Upper lobe of right lung (tissue), 1 donor: ENCODE measurements around the gene PEX14. TPM values are rescaled to one million over a fixed set of nuclear protein-coding genes. Genes with fewer than 3 reads are reported as not detected.
"Not testable (repeated sequence)": the region's sequence is repeated elsewhere in the genome, so short reads cannot be mapped to it uniquely, and the experiment has no call there.

Experiments
- ATAC-seq: fragments of 200-7000 bp; cut with Tn5 transposase; one replicate; pipeline ENCODE4 v1.9.1; 2020; ENCODE audit warnings: mild to moderate bottlenecking, moderate library complexity
- DNase-seq: peaks from one replicate; pipeline ENCODE4 v3.0.0-alpha.2; 2020
- H3K27ac ChIP-seq: fragments of 200-600 bp; one replicate; pipeline ENCODE4 v1.8.0; 2022
- H3K27me3 ChIP-seq: fragments of 200-600 bp; one replicate; pipeline ENCODE4 v1.8.0; 2022; ENCODE audit warnings: mild to moderate bottlenecking
- H3K36me3 ChIP-seq: fragments of 200-600 bp; one replicate; pipeline ENCODE4 v1.8.0; 2022
- H3K4me1 ChIP-seq: fragments of 200-600 bp; one replicate; pipeline ENCODE4 v1.8.0; 2022
- H3K4me3 ChIP-seq: fragments of 200-600 bp; one replicate; pipeline ENCODE4 v1.8.0; 2022; ENCODE audit warnings: mild to moderate bottlenecking
- H3K9me3 ChIP-seq: fragments of 200-600 bp; one replicate; pipeline ENCODE4 v1.8.0; 2022
- intact Hi-C: fragments of 100-400 bp; cut with DNase I; formaldehyde crosslinking; loops from one replicate; pipeline ENCODE4 v1.11.0; 2022
- long read RNA-seq: library from polyadenylated mRNA; unstranded; transcript quantifications from one replicate; pipeline ENCODE4 v2.0.0, GENCODE V29; 2021
- total RNA-seq: library from RNA; stranded (reverse); fragmentation: NEBNext Ultra II Directional; extraction: Animal tissue kit (Norgen Biotek cat#: 25700); gene quantifications from one replicate; pipeline ENCODE4 v1.2.1, GENCODE V29; 2021
- TF ChIP-seq, protein P1 (sequence below): fragments of 200-600 bp; IDR thresholded peaks from one replicate; pipeline ENCODE4 v1.8.0; 2022; ENCODE audit warnings: antibody characterized with exemption
- donor health status: DM: no; HTN: yes; CAD: no; lungs with severe emphysema.

The PEX14 gene, protein sequence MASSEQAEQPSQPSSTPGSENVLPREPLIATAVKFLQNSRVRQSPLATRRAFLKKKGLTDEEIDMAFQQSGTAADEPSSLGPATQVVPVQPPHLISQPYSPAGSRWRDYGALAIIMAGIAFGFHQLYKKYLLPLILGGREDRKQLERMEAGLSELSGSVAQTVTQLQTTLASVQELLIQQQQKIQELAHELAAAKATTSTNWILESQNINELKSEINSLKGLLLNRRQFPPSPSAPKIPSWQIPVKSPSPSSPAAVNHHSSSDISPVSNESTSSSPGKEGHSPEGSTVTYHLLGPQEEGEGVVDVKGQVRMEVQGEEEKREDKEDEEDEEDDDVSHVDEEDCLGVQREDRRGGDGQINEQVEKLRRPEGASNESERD
- total RNA-seq: 25.8 TPM
- long read RNA-seq, transcript PEX14-201 (9 exons, 1,985 nt): major isoform, 7 of 14 reads
- long read RNA-seq, partial matches to known transcripts: 2 of 14 reads
- long read RNA-seq, other reads (novel, unspliced or antisense): 5 of 14 reads

- Histone ChIP-seq H3K9me3 (no peaks in the 10 kb centered on the region), H3K4me1 (peaks cover 24% of the 10 kb centered on the region), H3K36me3 (no peaks in the 10 kb centered on the region), H3K27me3 (no peaks in the 10 kb centered on the region), H3K27ac (peak within 1 kb of the TSS; percentile 84), H3K4me3 (peak within 1 kb of the TSS; percentile 86)
- TF ChIP-seq, protein P1, sequence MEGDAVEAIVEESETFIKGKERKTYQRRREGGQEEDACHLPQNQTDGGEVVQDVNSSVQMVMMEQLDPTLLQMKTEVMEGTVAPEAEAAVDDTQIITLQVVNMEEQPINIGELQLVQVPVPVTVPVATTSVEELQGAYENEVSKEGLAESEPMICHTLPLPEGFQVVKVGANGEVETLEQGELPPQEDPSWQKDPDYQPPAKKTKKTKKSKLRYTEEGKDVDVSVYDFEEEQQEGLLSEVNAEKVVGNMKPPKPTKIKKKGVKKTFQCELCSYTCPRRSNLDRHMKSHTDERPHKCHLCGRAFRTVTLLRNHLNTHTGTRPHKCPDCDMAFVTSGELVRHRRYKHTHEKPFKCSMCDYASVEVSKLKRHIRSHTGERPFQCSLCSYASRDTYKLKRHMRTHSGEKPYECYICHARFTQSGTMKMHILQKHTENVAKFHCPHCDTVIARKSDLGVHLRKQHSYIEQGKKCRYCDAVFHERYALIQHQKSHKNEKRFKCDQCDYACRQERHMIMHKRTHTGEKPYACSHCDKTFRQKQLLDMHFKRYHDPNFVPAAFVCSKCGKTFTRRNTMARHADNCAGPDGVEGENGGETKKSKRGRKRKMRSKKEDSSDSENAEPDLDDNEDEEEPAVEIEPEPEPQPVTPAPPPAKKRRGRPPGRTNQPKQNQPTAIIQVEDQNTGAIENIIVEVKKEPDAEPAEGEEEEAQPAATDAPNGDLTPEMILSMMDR: no peak
- intact Hi-C loops: no loop called here
- DNase-seq (peak; percentile 93), ATAC-seq (peak; percentile 95)
Observed at GRCh38 chr1:10474613-10475507, at the start of gene PEX14. PEX14 (plus strand) TSS chr1:10474950; CDS start chr1:10474967, 17 bp downstream.

DNA sequence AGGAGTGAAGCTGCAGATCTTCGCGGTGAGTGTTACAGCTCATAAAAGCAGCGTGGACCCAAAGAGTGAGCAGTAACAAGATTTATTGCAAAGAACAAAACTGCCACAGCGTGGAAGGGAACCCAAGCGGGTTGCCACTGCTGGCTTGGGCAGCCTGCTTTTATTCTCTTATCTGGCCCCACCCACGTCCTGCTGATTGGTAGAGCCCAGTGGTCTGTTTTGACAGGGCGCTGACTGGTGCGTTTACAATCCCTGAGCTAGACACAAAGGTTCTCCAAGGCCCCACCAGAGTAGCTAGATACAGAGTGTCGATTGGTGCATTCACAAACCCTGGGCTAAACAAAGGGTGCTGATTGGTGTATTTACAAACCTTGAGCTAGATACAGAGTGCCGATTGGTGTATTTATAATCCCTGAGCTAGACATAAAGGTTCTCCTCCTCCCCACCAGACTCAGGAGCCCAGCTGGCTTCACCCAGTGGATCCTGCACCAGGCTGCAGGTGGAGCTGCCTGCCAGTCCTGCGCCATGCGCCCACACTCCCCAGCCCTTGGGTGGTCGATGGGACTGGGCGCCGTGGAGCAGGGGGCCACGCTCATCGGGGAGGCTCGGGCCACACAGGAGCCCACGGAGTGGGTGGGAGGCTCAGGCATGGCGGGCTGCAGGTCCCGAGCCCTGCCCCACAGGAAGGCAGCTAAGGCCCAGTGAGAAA lies 48.8 kb upstream of the PEX14 start:
- not testable (repeated sequence) for DNase-seq, ATAC-seq, H3K4me1 ChIP-seq, H3K27me3 ChIP-seq, H3K4me3 ChIP-seq, H3K27ac ChIP-seq, H3K9me3 ChIP-seq, H3K36me3 ChIP-seq
- intact Hi-C loops: loop anchor here (10.0 kb wide), 1 partner anchor 51 kb away; no protein-coding TSS in a partner anchor

DNA sequence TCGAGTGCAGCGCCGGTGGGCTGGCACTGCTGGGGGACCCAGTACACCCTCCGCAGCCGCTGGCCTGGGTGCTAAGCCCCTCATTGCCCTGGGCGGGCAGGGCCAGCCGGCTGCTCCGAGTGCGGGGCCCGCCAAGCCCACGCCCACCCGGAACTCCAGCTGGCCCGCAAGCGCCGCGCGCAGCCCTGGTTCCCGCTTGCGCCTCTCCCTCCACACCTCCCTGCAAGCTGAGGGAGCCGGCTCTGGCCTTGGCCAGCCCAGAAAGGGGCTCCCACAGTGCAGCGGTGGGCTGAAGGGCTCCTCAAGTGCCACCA lies 48.3 kb upstream of the PEX14 start:
- H3K4me1 ChIP-seq: peaks cover 12% of the 10 kb centered on the region
- not testable (repeated sequence) for H3K36me3 ChIP-seq, H3K27ac ChIP-seq, H3K27me3 ChIP-seq, ATAC-seq, DNase-seq, H3K4me3 ChIP-seq, H3K9me3 ChIP-seq
- intact Hi-C loops: loop anchor here (10.0 kb wide), 1 partner anchor 52 kb away; no protein-coding TSS in a partner anchor

- TF ChIP-seq, protein P1: no peak
- Histone ChIP-seq H3K27me3 (no peaks in the 10 kb centered on the region), H3K27ac (no peak overlapping the region), H3K9me3 (no peaks in the 10 kb centered on the region), H3K4me3 (no peak overlapping the region), H3K36me3 (no peaks in the 10 kb centered on the region), H3K4me1 (peaks cover 15% of the 10 kb centered on the region)
- no peak for ATAC-seq
- intact Hi-C loops: loop anchor here (10.0 kb wide), 1 partner anchor 54 kb away; no protein-coding TSS in a partner anchor
- no peak for DNase-seq
Observed at GRCh38 chr1:10428984-10429383, 45.8 kb upstream of the PEX14 start.

- ATAC-seq (no peak), DNase-seq (no peak)
- no peaks in the 10 kb centered on the region for H3K36me3 ChIP-seq
- TF ChIP-seq, protein P1: no peak
- peak overlapping the region; percentile 92 for H3K4me3 ChIP-seq
- H3K27me3 ChIP-seq: no peaks in the 10 kb centered on the region
- intact Hi-C loops: loop anchor here (10.0 kb wide), 2 partner anchors 55 to 65 kb away; no protein-coding TSS in a partner anchor
- H3K4me1 ChIP-seq: peaks cover 15% of the 10 kb centered on the region
- no peaks in the 10 kb centered on the region for H3K9me3 ChIP-seq
- H3K27ac ChIP-seq: peak overlapping the region; percentile 77
Observed at GRCh38 chr1:10429868-10430215, 44.9 kb upstream of the PEX14 start.
